OCI-LY3 (cell line): ENCODE measurements around the gene CELF5.

ENCODE experiments used
- CTCF ChIP-seq: fragments of 200-600, 300-600 bp; sonication (generic); IDR thresholded peaks from 2 replicates; pipeline ENCODE4 v1.5.1; 2014; ENCODE audit warnings: antibody characterized with exemption, low read length, low read depth
- EZH2phosphoT487 ChIP-seq: fragments of 200-600 bp; shearing (Covaris generic); IDR thresholded peaks from 2 replicates; pipeline ENCODE4 v1.6.1; 2018; ENCODE audit warnings: antibody characterized with exemption, mixed run types, low read depth

GRCh38 chr19:3268763-3269162 lies 44.3 kb downstream of the CELF5 start:
- TF ChIP-seq CTCF, result no peak
- no peak for TF ChIP-seq EZH2phosphoT487
